ENCODE results near the gene NOXA1.
A peak's percentile ranks its signal among the peaks of the same experiment; 100 is the strongest.
"Not testable (repeated sequence)": the region's sequence is repeated elsewhere in the genome, so short reads cannot be mapped to it uniquely, and the experiment has no call there.

NOXA1 gene

GRCh38 chr9:137383081-137383783 lies 40.0 kb upstream of the NOXA1 start:
- no peaks in the 10 kb centered on the region for H3K9me3 ChIP-seq (ENCODE audit: severe bottlenecking)
- H3K36me3 ChIP-seq, result no peaks in the 10 kb centered on the region
- no peak overlapping the region for H3K27ac ChIP-seq
- no peaks in the 10 kb centered on the region for H3K27me3 ChIP-seq (ENCODE audit: insufficient read depth, low read depth, severe bottlenecking)
- no peak overlapping the region for H3K4me3 ChIP-seq (ENCODE audit: low read depth, low read length)
- DNase-seq, result peak; percentile 7
- TF ChIP-seq CTCF (IDR thresholded peaks at IDR 0.05; ENCODE audit: low read depth, low read length), result no peak

- DNase-seq, result peak; percentile 5
- no peak for TF ChIP-seq CTCF (IDR thresholded peaks at IDR 0.05; ENCODE audit: low read depth, low read length)
- Histone ChIP-seq H3K36me3 (no peaks in the 10 kb centered on the region), H3K27ac (no peak overlapping the region), H3K27me3 (ENCODE audit: insufficient read depth, low read depth, severe bottlenecking) (no peaks in the 10 kb centered on the region), H3K9me3 (ENCODE audit: severe bottlenecking) (no peaks in the 10 kb centered on the region), H3K4me3 (ENCODE audit: low read depth, low read length) (no peak overlapping the region)
Measured at GRCh38 chr9:137383784-137384756, 39.1 kb upstream of the NOXA1 start.

GRCh38 chr9:137385061-137385655 lies 38.0 kb upstream of the NOXA1 start:
- TF ChIP-seq CTCF (IDR thresholded peaks at IDR 0.05; ENCODE audit: low read depth, low read length), result no peak
- Histone ChIP-seq H3K36me3 (no peaks in the 10 kb centered on the region), H3K4me3 (ENCODE audit: low read depth, low read length) (no peak overlapping the region), H3K27ac (no peak overlapping the region), H3K9me3 (ENCODE audit: severe bottlenecking) (no peaks in the 10 kb centered on the region), H3K27me3 (ENCODE audit: insufficient read depth, low read depth, severe bottlenecking) (no peaks in the 10 kb centered on the region)
- DNase-seq, result no peak

- not testable (repeated sequence) for H3K27ac ChIP-seq; DNase-seq; H3K4me3 ChIP-seq (ENCODE audit: low read depth, low read length); H3K27me3 ChIP-seq (ENCODE audit: insufficient read depth, low read depth, severe bottlenecking); H3K9me3 ChIP-seq (ENCODE audit: severe bottlenecking); H3K36me3 ChIP-seq
Measured at GRCh38 chr9:137386507-137387113, 36.6 kb upstream of the NOXA1 start.

- H3K9me3 ChIP-seq (ENCODE audit: severe bottlenecking), result no peaks in the 10 kb centered on the region
- no peak overlapping the region for H3K27ac ChIP-seq
- no peak for TF ChIP-seq CTCF (IDR thresholded peaks at IDR 0.05; ENCODE audit: low read depth, low read length)
- no peak overlapping the region for H3K4me3 ChIP-seq (ENCODE audit: low read depth, low read length)
- no peaks in the 10 kb centered on the region for H3K27me3 ChIP-seq (ENCODE audit: insufficient read depth, low read depth, severe bottlenecking)
- no peak for DNase-seq
- no peaks in the 10 kb centered on the region for H3K36me3 ChIP-seq
Measured at GRCh38 chr9:137387114-137387890, 35.9 kb upstream of the NOXA1 start.

Data from WERI-Rb-1 (cell line).